Measurements from ENCODE around the gene TPO.

DNA sequence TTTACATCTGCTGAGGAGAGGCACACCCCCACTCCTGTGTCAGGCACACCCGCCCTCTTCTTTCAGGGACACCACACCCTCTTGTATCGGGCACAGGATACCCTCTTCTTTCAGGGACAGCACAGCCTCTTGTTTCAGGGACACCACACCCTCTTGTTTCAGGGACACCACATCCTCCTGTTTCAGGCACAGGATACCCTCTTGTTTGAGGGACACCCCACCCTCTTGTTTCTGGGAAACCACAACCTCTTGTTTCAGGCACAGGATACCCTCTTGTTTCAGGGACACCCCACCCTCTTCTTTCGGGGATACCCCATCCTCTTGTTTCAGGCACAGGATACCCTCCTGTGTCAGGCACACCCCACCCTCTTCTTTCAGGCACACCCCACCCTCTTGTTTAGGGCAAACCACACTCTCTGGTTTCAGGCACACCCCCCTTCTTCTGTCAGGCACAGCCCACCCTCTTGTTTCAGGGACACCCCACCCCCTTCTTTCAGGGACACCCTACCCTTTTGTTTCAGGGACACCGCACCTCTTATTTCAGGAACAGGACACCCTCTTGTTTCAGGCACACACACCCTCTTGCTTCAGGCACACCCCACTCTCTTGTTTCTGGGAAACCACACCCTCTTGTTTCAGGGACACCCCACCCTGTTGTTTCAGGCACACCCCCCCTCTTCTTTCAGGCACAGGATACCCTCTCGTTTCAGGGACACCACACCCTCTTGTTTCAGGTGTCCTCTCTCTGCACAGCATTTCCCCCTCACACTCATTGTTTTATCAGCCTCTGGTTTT lies 96.2 kb downstream of the TPO start:
- TF ChIP-seq, protein P1, sequence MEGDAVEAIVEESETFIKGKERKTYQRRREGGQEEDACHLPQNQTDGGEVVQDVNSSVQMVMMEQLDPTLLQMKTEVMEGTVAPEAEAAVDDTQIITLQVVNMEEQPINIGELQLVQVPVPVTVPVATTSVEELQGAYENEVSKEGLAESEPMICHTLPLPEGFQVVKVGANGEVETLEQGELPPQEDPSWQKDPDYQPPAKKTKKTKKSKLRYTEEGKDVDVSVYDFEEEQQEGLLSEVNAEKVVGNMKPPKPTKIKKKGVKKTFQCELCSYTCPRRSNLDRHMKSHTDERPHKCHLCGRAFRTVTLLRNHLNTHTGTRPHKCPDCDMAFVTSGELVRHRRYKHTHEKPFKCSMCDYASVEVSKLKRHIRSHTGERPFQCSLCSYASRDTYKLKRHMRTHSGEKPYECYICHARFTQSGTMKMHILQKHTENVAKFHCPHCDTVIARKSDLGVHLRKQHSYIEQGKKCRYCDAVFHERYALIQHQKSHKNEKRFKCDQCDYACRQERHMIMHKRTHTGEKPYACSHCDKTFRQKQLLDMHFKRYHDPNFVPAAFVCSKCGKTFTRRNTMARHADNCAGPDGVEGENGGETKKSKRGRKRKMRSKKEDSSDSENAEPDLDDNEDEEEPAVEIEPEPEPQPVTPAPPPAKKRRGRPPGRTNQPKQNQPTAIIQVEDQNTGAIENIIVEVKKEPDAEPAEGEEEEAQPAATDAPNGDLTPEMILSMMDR (IDR thresholded peaks at IDR 0.05; ENCODE audit: low read depth, low read length, missing input control), result no peak
- TF ChIP-seq TAF1 (conservative IDR thresholded peaks at IDR 0.05) (no peak), RXRA (IDR thresholded peaks at IDR 0.05) (no peak), HNF4A (conservative IDR thresholded peaks at IDR 0.05) (no peak)
- TF ChIP-seq, protein P2, sequence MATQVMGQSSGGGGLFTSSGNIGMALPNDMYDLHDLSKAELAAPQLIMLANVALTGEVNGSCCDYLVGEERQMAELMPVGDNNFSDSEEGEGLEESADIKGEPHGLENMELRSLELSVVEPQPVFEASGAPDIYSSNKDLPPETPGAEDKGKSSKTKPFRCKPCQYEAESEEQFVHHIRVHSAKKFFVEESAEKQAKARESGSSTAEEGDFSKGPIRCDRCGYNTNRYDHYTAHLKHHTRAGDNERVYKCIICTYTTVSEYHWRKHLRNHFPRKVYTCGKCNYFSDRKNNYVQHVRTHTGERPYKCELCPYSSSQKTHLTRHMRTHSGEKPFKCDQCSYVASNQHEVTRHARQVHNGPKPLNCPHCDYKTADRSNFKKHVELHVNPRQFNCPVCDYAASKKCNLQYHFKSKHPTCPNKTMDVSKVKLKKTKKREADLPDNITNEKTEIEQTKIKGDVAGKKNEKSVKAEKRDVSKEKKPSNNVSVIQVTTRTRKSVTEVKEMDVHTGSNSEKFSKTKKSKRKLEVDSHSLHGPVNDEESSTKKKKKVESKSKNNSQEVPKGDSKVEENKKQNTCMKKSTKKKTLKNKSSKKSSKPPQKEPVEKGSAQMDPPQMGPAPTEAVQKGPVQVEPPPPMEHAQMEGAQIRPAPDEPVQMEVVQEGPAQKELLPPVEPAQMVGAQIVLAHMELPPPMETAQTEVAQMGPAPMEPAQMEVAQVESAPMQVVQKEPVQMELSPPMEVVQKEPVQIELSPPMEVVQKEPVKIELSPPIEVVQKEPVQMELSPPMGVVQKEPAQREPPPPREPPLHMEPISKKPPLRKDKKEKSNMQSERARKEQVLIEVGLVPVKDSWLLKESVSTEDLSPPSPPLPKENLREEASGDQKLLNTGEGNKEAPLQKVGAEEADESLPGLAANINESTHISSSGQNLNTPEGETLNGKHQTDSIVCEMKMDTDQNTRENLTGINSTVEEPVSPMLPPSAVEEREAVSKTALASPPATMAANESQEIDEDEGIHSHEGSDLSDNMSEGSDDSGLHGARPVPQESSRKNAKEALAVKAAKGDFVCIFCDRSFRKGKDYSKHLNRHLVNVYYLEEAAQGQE (IDR thresholded peaks at IDR 0.05), result no peak

Measured in liver (tissue), 3 donors.